WTC11 (cell line): ENCODE measurements around the gene TBC1D19.

ENCODE experiments used
- CREM ChIP-seq: sonication (generic); formaldehyde crosslinking; IDR thresholded peaks from 2 replicates; pipeline ENCODE4 v1.8.1; 2022; ENCODE audit warnings: mild to moderate bottlenecking, missing genetic modification reagents, moderate library complexity
- CTCF ChIP-seq: fragments of 200-600 bp; IDR thresholded peaks from 2 replicates; pipeline ENCODE4 v1.8.0; 2022; ENCODE audit warnings: antibody characterized with exemption
- ERG ChIP-seq: fragments of 250-450 bp; sonication (Bioruptor Pico); IDR thresholded peaks from 2 replicates; pipeline ENCODE4 v1.8.0; 2021; ENCODE audit warnings: mild to moderate bottlenecking
- HMGXB4 ChIP-seq: sonication (generic); formaldehyde crosslinking; IDR thresholded peaks from 2 replicates; pipeline ENCODE4 v1.8.1; 2023; ENCODE audit warnings: mild to moderate bottlenecking, moderate library complexity, missing genetic modification reagents
- NFE2L1 ChIP-seq: sonication (generic); formaldehyde crosslinking; IDR thresholded peaks from 2 replicates; pipeline ENCODE4 v1.8.1; 2023; ENCODE audit warnings: missing genetic modification reagents
- SP1 ChIP-seq: sonication (generic); formaldehyde crosslinking; conservative IDR thresholded peaks from 2 replicates; pipeline ENCODE4 v1.8.1; 2022; ENCODE audit warnings: missing genetic modification reagents
- USF2 ChIP-seq: sonication (generic); formaldehyde crosslinking; IDR thresholded peaks from 2 replicates; pipeline ENCODE4 v1.8.1; 2023; ENCODE audit warnings: mild to moderate bottlenecking, missing genetic modification reagents, moderate library complexity
- ZBTB21 ChIP-seq: sonication (generic); formaldehyde crosslinking; IDR thresholded peaks from 2 replicates; pipeline ENCODE4 v1.8.1; 2023; ENCODE audit warnings: mild to moderate bottlenecking, missing genetic modification reagents, borderline replicate concordance
- ZNF416 ChIP-seq: fragments of 250-450 bp; sonication (Bioruptor Pico); IDR thresholded peaks from 2 replicates; pipeline ENCODE4 v1.9.0; 2021; ENCODE audit warnings: mild to moderate bottlenecking, inconsistent platforms
- ZNF512 ChIP-seq: sonication (generic); formaldehyde crosslinking; IDR thresholded peaks from 2 replicates; pipeline ENCODE4 v1.8.1; 2022; ENCODE audit warnings: missing genetic modification reagents, borderline replicate concordance

GRCh38 chr4:26751838-26752237 lies 168.0 kb downstream of the TBC1D19 start:
- TF ChIP-seq CREM (CRISPR knock-in tag) (no peak), ZNF512 (CRISPR knock-in tag) (no peak), CTCF (no peak), ZNF416 (CRISPR knock-in tag) (no peak), USF2 (CRISPR knock-in tag) (no peak), NFE2L1 (CRISPR knock-in tag) (no peak), HMGXB4 (CRISPR knock-in tag) (no peak), ERG (CRISPR knock-in tag) (no peak), ZBTB21 (CRISPR knock-in tag) (no peak), SP1 (CRISPR knock-in tag) (no peak)
